Medulla oblongata (tissue), 1 donor: ENCODE data around the gene SMTNL1.

ENCODE experiments used
- DNase-seq: peaks from one replicate; pipeline ENCODE4 v3.0.0-alpha.2; 2015; ENCODE audit errors: extremely low spot score

Gene SMTNL1

GRCh38 chr11:57588046-57588710 lies 50.8 kb downstream of the SMTNL1 start:
- no peak for DNase-seq

GRCh38 chr11:57596266-57596885 lies 59.0 kb downstream of the SMTNL1 start:
- DNase-seq = no peak

- DNase-seq = peak; percentile 30
Observed at GRCh38 chr11:57597461-57597915, 60.1 kb downstream of the SMTNL1 start, which contains the start of gene SERPING1. TSS of gene SERPING1 (plus strand) at chr11:57597685. CDS start at chr11:57598271, 586 bp downstream.

- peak; percentile 64 for DNase-seq
Observed at GRCh38 chr11:57597916-57598830, 60.8 kb downstream of the SMTNL1 start.

- DNase-seq = no peak
Observed at GRCh38 chr11:57598831-57599155, 61.4 kb downstream of the SMTNL1 start.

GRCh38 chr11:57599381-57599780 lies 62.0 kb downstream of the SMTNL1 start:
- DNase-seq = no peak
